HL-60 (cell line): ENCODE data around the gene SPATA33.

ENCODE experiments used
- CTCF ChIP-seq: IDR thresholded peaks from one replicate; pipeline ENCODE4 v1.5.1; 2011; ENCODE audit warnings: low read length, control low read depth, inconsistent platforms; ENCODE audit not compliant: insufficient read depth
- POLR2AphosphoS5 ChIP-seq: IDR thresholded peaks from 2 replicates; pipeline ENCODE4 v1.6.1; 2012; ENCODE audit warnings: low read depth
- REST ChIP-seq: IDR thresholded peaks from 2 replicates; pipeline ENCODE4 v1.6.1; 2012; ENCODE audit warnings: low read depth; ENCODE audit not compliant: insufficient replicate concordance

GRCh38 chr16:89615176-89615575 lies 42.5 kb upstream of the SPATA33 start:
- TF ChIP-seq POLR2AphosphoS5 = no peak
- TF ChIP-seq CTCF = no peak
- no peak for TF ChIP-seq REST
